A673 (cell line): Measurements from ENCODE around the gene DDX3X.

Source experiments
- EZH2 ChIP-seq: fragments of 200-600 bp; sonication (generic); IDR thresholded peaks from 2 replicates; pipeline ENCODE4 v1.6.1; 2017; ENCODE audit warnings: borderline replicate concordance, low read depth, mild to moderate bottlenecking, mixed read lengths, antibody characterized with exemption, low read length; ENCODE audit not compliant: poor library complexity, severe bottlenecking
- TF ChIP-seq, protein P1 (sequence below): fragments of 300-800, 200-600 bp; sonication (generic); conservative IDR thresholded peaks from 2 replicates; pipeline ENCODE4 v1.5.1; 2017; ENCODE audit warnings: low read depth, mild to moderate bottlenecking, antibody characterized with exemption, low read length, moderate library complexity, mixed read lengths

DNA sequence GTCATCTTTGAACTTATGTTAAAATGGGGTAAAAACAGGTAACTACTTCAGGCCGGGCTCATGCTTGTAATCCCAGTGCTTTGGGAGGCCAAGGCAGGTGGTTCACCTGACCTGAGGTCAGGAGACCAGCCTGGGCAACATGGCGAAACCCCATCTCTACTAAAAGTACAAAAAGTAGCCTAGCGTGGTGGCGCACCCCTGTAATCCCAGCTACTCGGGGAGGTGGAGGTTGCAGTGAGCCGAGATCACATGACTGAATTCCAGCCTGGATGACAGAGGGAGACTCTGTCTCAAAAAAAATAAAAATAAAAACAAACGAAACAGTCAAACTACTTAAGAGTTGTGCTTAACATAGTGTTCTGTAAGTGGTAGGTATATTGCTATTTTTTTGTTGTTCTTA lies 2.5 kb downstream of the DDX3X start:
- TF ChIP-seq, protein P1, sequence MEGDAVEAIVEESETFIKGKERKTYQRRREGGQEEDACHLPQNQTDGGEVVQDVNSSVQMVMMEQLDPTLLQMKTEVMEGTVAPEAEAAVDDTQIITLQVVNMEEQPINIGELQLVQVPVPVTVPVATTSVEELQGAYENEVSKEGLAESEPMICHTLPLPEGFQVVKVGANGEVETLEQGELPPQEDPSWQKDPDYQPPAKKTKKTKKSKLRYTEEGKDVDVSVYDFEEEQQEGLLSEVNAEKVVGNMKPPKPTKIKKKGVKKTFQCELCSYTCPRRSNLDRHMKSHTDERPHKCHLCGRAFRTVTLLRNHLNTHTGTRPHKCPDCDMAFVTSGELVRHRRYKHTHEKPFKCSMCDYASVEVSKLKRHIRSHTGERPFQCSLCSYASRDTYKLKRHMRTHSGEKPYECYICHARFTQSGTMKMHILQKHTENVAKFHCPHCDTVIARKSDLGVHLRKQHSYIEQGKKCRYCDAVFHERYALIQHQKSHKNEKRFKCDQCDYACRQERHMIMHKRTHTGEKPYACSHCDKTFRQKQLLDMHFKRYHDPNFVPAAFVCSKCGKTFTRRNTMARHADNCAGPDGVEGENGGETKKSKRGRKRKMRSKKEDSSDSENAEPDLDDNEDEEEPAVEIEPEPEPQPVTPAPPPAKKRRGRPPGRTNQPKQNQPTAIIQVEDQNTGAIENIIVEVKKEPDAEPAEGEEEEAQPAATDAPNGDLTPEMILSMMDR, result no peak
- TF ChIP-seq EZH2, result no peak
